SK-N-SH treated with all-trans-retinoic acid at 6 μM for 48 hours (cell line): Measurements from ENCODE around the gene GARIN5A.

Experiments used
- ATAC-seq: fragments of 200-7000 bp; cut with Tn5 transposase; 3 replicates; pipeline ENCODE4 v1.9.1; 2020; ENCODE audit warnings: mild to moderate bottlenecking, moderate library complexity
- ARNTL ChIP-seq: fragments of 450-650 bp; formaldehyde crosslinking; IDR thresholded peaks from 2 replicates; pipeline ENCODE4 v1.5.0; 2020; ENCODE audit warnings: low read depth, mild to moderate bottlenecking, moderate library complexity, borderline replicate concordance
- CSDC2 ChIP-seq: fragments of 250-450 bp; sonication (Bioruptor Pico); IDR thresholded peaks from 2 replicates; pipeline ENCODE4 v1.5.0; 2020; ENCODE audit warnings: mild to moderate bottlenecking, moderate library complexity
- CSRNP3 ChIP-seq: fragments of 250-450 bp; sonication (Bioruptor Pico); IDR thresholded peaks from 2 replicates; pipeline ENCODE4 v1.5.1; 2021; ENCODE audit warnings: mild to moderate bottlenecking, moderate library complexity
- ESRRG ChIP-seq: fragments of 250-450 bp; sonication (Bioruptor Pico); IDR thresholded peaks from 2 replicates; pipeline ENCODE4 v1.6.1; 2021; ENCODE audit warnings: mild to moderate bottlenecking
- GLIS3 ChIP-seq: fragments of 250-450 bp; sonication (Bioruptor Pico); IDR thresholded peaks from 2 replicates; pipeline ENCODE4 v1.5.0; 2020; ENCODE audit warnings: mild to moderate bottlenecking, moderate library complexity
- ISL1 ChIP-seq: fragments of 250-450 bp; sonication (Bioruptor Pico); IDR thresholded peaks from 2 replicates; pipeline ENCODE4 v2.1.2; 2022; ENCODE audit warnings: mild to moderate bottlenecking, moderate library complexity
- OSR1 ChIP-seq: fragments of 250-450 bp; sonication (Bioruptor Pico); IDR thresholded peaks from 2 replicates; pipeline ENCODE4 v1.8.0; 2022; ENCODE audit warnings: moderate library complexity, mild to moderate bottlenecking, inconsistent platforms
- POU6F1 ChIP-seq: fragments of 250-450 bp; sonication (Bioruptor Pico); IDR thresholded peaks from 2 replicates; pipeline ENCODE4 v1.8.0; 2021; ENCODE audit warnings: low read depth, mild to moderate bottlenecking, moderate library complexity, borderline replicate concordance
- RARB ChIP-seq: fragments of 250-450 bp; sonication (Bioruptor Pico); IDR thresholded peaks from 2 replicates; pipeline ENCODE4 v1.8.0; 2021; ENCODE audit warnings: mild to moderate bottlenecking, moderate library complexity
- SNAI2 ChIP-seq: fragments of 250-450 bp; sonication (Bioruptor Pico); IDR thresholded peaks from 2 replicates; pipeline ENCODE4 v1.5.0; 2020; ENCODE audit warnings: mild to moderate bottlenecking, moderate library complexity
- TCF4 ChIP-seq: fragments of 250-450 bp; sonication (Bioruptor Pico); IDR thresholded peaks from 2 replicates; pipeline ENCODE4 v1.8.0; 2021; ENCODE audit warnings: mild to moderate bottlenecking, moderate library complexity, borderline replicate concordance
- TOX ChIP-seq: fragments of 250-450 bp; sonication (Bioruptor Pico); IDR thresholded peaks from 2 replicates; pipeline ENCODE4 v1.8.0; 2021; ENCODE audit warnings: mild to moderate bottlenecking, moderate library complexity, borderline replicate concordance
- TSHZ2 ChIP-seq: fragments of 250-450 bp; sonication (Bioruptor Pico); IDR thresholded peaks from 2 replicates; pipeline ENCODE4 v1.5.0; 2020; ENCODE audit warnings: mild to moderate bottlenecking, moderate library complexity
- ZC3H10 ChIP-seq: fragments of 250-450 bp; sonication (Bioruptor Pico); IDR thresholded peaks from 2 replicates; pipeline ENCODE4 v1.5.1; 2021; ENCODE audit warnings: mild to moderate bottlenecking, moderate library complexity
- ZFP3 ChIP-seq: fragments of 250-450 bp; sonication (Bioruptor Pico); IDR thresholded peaks from 2 replicates; pipeline ENCODE4 v1.5.0; 2020; ENCODE audit warnings: mild to moderate bottlenecking, moderate library complexity
- ZNF565 ChIP-seq: fragments of 450-650 bp; formaldehyde crosslinking; conservative IDR thresholded peaks from 2 replicates; pipeline ENCODE4 v1.5.0; 2020; ENCODE audit warnings: low read depth, mild to moderate bottlenecking, moderate library complexity
- ZNF70 ChIP-seq: fragments of 450-650 bp; formaldehyde crosslinking; IDR thresholded peaks from 2 replicates; pipeline ENCODE4 v1.5.0; 2020; ENCODE audit warnings: mild to moderate bottlenecking, moderate library complexity
- ZNF8 ChIP-seq: fragments of 450-650 bp; formaldehyde crosslinking; IDR thresholded peaks from 2 replicates; pipeline ENCODE4 v1.5.0; 2020; ENCODE audit warnings: mild to moderate bottlenecking, moderate library complexity
- TF ChIP-seq, protein P1 (sequence below): fragments of 250-450 bp; sonication (Bioruptor Pico); IDR thresholded peaks from 2 replicates; pipeline ENCODE4 v1.5.1; 2020; ENCODE audit warnings: low read depth, mild to moderate bottlenecking, moderate library complexity
- TF ChIP-seq, protein P2 (sequence below): fragments of 250-450 bp; sonication (Bioruptor Pico); IDR thresholded peaks from 2 replicates; pipeline ENCODE4 v1.8.0; 2020; ENCODE audit warnings: mild to moderate bottlenecking, moderate library complexity, borderline replicate concordance

GARIN5A gene

GRCh38 chr19:50437862-50438449, 38.7 kb downstream of the GARIN5A start (continued):
- TF ChIP-seq TSHZ2 (CRISPR knock-in tag) (no peak), OSR1 (no peak), CSRNP3 (CRISPR knock-in tag) (no peak)

- no peak for TF ChIP-seq ESRRG
- TF ChIP-seq RARB: no peak
- TF ChIP-seq ZC3H10 (CRISPR knock-in tag): no peak
- TF ChIP-seq, protein P1, sequence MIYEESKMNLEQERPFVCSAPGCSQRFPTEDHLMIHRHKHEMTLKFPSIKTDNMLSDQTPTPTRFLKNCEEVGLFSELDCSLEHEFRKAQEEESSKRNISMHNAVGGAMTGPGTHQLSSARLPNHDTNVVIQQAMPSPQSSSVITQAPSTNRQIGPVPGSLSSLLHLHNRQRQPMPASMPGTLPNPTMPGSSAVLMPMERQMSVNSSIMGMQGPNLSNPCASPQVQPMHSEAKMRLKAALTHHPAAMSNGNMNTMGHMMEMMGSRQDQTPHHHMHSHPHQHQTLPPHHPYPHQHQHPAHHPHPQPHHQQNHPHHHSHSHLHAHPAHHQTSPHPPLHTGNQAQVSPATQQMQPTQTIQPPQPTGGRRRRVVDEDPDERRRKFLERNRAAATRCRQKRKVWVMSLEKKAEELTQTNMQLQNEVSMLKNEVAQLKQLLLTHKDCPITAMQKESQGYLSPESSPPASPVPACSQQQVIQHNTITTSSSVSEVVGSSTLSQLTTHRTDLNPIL (CRISPR knock-in tag): no peak
- no peak for TF ChIP-seq ARNTL
- TF ChIP-seq GLIS3 (CRISPR knock-in tag): no peak
- TF ChIP-seq ZFP3: no peak
- TF ChIP-seq CSDC2: no peak
- no peak for TF ChIP-seq ZNF565
- no peak for TF ChIP-seq CSRNP3 (CRISPR knock-in tag)
- TF ChIP-seq ZNF8 (CRISPR knock-in tag): no peak
- TF ChIP-seq SNAI2 (CRISPR knock-in tag): no peak
- no peak for TF ChIP-seq TOX (CRISPR knock-in tag)
- no peak for TF ChIP-seq OSR1
- no peak for TF ChIP-seq ISL1 (CRISPR knock-in tag)
- no peak for TF ChIP-seq TCF4 (CRISPR knock-in tag)
- no peak for TF ChIP-seq ZNF70 (CRISPR knock-in tag)
- TF ChIP-seq, protein P2, sequence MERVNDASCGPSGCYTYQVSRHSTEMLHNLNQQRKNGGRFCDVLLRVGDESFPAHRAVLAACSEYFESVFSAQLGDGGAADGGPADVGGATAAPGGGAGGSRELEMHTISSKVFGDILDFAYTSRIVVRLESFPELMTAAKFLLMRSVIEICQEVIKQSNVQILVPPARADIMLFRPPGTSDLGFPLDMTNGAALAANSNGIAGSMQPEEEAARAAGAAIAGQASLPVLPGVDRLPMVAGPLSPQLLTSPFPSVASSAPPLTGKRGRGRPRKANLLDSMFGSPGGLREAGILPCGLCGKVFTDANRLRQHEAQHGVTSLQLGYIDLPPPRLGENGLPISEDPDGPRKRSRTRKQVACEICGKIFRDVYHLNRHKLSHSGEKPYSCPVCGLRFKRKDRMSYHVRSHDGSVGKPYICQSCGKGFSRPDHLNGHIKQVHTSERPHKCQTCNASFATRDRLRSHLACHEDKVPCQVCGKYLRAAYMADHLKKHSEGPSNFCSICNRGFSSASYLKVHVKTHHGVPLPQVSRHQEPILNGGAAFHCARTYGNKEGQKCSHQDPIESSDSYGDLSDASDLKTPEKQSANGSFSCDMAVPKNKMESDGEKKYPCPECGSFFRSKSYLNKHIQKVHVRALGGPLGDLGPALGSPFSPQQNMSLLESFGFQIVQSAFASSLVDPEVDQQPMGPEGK (CRISPR knock-in tag): no peak
- ATAC-seq: no peak
These were observed 41.0 kb downstream of the GARIN5A start for GRCh38 chr19:50435627-50436026.

DNA sequence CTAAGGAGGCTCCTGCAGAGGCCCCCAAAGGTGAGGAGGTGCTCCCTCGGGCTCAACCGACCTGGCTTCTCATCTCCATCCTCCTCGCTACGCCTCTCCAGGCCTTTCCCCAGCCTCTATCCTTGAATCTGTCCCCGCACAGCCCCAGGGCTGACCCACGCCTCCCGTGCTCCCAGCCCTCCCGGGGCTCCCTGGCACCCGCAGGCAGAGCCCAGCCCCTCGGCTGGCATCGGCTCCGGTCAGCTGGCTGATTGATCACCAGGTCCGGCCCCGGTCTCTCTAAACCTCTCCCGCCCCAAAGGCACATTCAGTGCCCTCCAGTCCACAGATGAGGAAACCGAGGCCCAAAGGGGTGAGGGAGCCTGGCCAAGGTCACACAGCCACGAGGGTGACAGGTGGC, 41.4 kb downstream of the GARIN5A start:
- TF ChIP-seq TCF4 (CRISPR knock-in tag): no peak
- no peak for TF ChIP-seq TOX (CRISPR knock-in tag)
- TF ChIP-seq, all 23 proteins: peak for 0
- ATAC-seq: no peak

DNA sequence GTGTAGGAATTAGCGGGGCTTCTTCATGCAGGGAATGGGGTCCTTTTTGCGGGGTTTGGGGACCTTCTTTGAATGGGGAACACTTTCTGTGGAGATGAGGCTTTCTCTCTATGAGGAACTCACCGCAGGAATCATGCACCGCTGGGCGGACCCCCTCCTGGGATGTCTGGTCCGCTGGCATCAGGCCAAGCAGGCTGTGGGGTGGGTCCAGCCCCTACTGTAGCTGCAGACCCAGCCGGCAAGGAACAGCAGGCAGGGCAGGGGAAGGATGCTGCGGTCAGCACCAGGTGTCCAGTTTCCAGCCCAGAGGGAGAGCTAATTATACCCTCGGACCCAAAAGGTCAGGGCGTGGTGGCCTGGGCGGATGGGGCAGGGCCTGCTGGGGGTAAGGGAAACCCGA, 42.1 kb downstream of the GARIN5A start:
- no peak for ATAC-seq
- TF ChIP-seq CSDC2: no peak
- TF ChIP-seq POU6F1 (CRISPR knock-in tag): no peak
- TF ChIP-seq SNAI2 (CRISPR knock-in tag): no peak
- TF ChIP-seq TSHZ2 (CRISPR knock-in tag): no peak
- TF ChIP-seq, protein P2 (CRISPR knock-in tag): no peak
- TF ChIP-seq ZFP3: no peak
- no peak for TF ChIP-seq ESRRG
- no peak for TF ChIP-seq ZNF8 (CRISPR knock-in tag)
